CD14-positive monocyte (primary cell): ENCODE results near the gene CDKL2. TPM values are rescaled to one million over a fixed set of nuclear protein-coding genes. Genes with fewer than 3 reads are reported as not detected.

Source experiments
- DNase-seq, 3 donors: peaks; one replicate each; pipeline ENCODE4 v3.0.0-alpha.2; 2011 to 2022
- H2AFZ ChIP-seq: 2 replicates; pipeline ENCODE4 v1.6.0; 2012; ENCODE audit warnings: mild to moderate bottlenecking, low read depth, low read length, inconsistent platforms; ENCODE audit not compliant: insufficient read depth, poor library complexity, severe bottlenecking
- H3K27ac ChIP-seq, 2 donors: 1 replicate in 1 of 2; 2 replicates in 1 of 2; pipeline ENCODE4 v1.5.1; 2012 to 2013; ENCODE audit warnings: low read length in 2 of 2, control low read depth in 1 of 2, inconsistent platforms in 1 of 2, low read depth in 1 of 2, mild to moderate bottlenecking in 1 of 2
- H3K27me3 ChIP-seq, 2 donors: one replicate each; pipeline versions ENCODE4 v1.6.0 to v1.6.1; 2011 to 2013; ENCODE audit warnings: low read length in 2 of 2; ENCODE audit not compliant: control insufficient read depth in 2 of 2, insufficient read depth in 2 of 2
- H3K36me3 ChIP-seq, 2 donors: replicated peaks in 1 of 2; 1 replicate in 1 of 2; 2 replicates in 1 of 2; pipeline versions ENCODE4 v1.5.1 to v1.6.1; 2012 to 2013; ENCODE audit warnings: low read length in 2 of 2, control low read depth in 1 of 2, inconsistent platforms in 1 of 2, mild to moderate bottlenecking in 1 of 2; ENCODE audit not compliant: insufficient read depth in 2 of 2, control insufficient read depth in 1 of 2
- H3K4me1 ChIP-seq, 2 donors: 1 replicate in 1 of 2; 2 replicates in 1 of 2; pipeline versions ENCODE4 v1.5.1 to v1.6.1; 2012 to 2013; ENCODE audit warnings: low read length in 2 of 2, control low read depth in 1 of 2, inconsistent platforms in 1 of 2, mild to moderate bottlenecking in 1 of 2, moderate library complexity in 1 of 2; ENCODE audit not compliant: insufficient read depth in 2 of 2, control insufficient read depth in 1 of 2
- H3K4me2 ChIP-seq: replicated peaks from 2 replicates; pipeline ENCODE3; 2012; ENCODE audit warnings: low read length, moderate library complexity, mild to moderate bottlenecking; ENCODE audit not compliant: poor library complexity, severe bottlenecking; ENCODE audit errors: extremely low read depth
- H3K4me3 ChIP-seq, 3 experiments: fragments of 200-600 bp in 1 of 3; sonication (generic) in 1 of 3; replicated peaks in 1 of 3; 1 replicate in 2 of 3; 2 replicates in 1 of 3; pipeline ENCODE4 v1.5.1; 2011 to 2013; ENCODE audit warnings: low read length in 3 of 3, mild to moderate bottlenecking in 3 of 3, control low read depth in 2 of 3, low read depth in 2 of 3, inconsistent platforms in 1 of 3, moderate library complexity in 1 of 3
- H3K79me2 ChIP-seq: 2 replicates; pipeline ENCODE4 v1.6.0; 2012; ENCODE audit warnings: mild to moderate bottlenecking, control low read depth, inconsistent platforms, low read length, moderate library complexity; ENCODE audit not compliant: insufficient read depth
- H3K9ac ChIP-seq: 2 replicates; pipeline ENCODE4 v1.6.0; 2017; ENCODE audit warnings: low read length, mild to moderate bottlenecking; ENCODE audit not compliant: insufficient read depth, poor library complexity, severe bottlenecking
- H3K9me3 ChIP-seq, 2 donors: replicated peaks in 1 of 2; 1 replicate in 1 of 2; 2 replicates in 1 of 2; pipeline versions ENCODE4 v1.5.1 to v1.6.1; 2012 to 2013; ENCODE audit warnings: low read length in 2 of 2, control low read depth in 1 of 2; ENCODE audit not compliant: control insufficient read depth in 1 of 2, insufficient read depth in 1 of 2
- H4K20me1 ChIP-seq: 2 replicates; pipeline ENCODE4 v1.6.0; 2012; ENCODE audit warnings: mild to moderate bottlenecking, low read length, control low read depth, moderate library complexity; ENCODE audit not compliant: insufficient read depth
- H3K27ac Mint-ChIP-seq, 7 donors: one replicate each; pipeline ENCODE4 v1.8.0; 2020; ENCODE audit warnings: mild to moderate bottlenecking in 7 of 7, mixed read lengths in 7 of 7, moderate library complexity in 6 of 7, inconsistent platforms in 2 of 7
- H3K27me3 Mint-ChIP-seq, 3 donors: one replicate each; pipeline ENCODE4 v1.8.0; 2021 to 2022; ENCODE audit warnings: low read depth in 3 of 3, mild to moderate bottlenecking in 3 of 3, mixed read lengths in 3 of 3, moderate library complexity in 3 of 3, inconsistent platforms in 1 of 3
- H3K36me3 Mint-ChIP-seq, 2 donors: one replicate each; pipeline ENCODE4 v1.8.0; 2020; ENCODE audit warnings: mixed read lengths in 2 of 2, inconsistent platforms in 1 of 2, mild to moderate bottlenecking in 1 of 2
- H3K4me1 Mint-ChIP-seq: one replicate; pipeline ENCODE4 v1.8.0; 2020; ENCODE audit warnings: mild to moderate bottlenecking, mixed read lengths
- H3K4me3 Mint-ChIP-seq, 2 donors: one replicate each; pipeline ENCODE4 v1.8.0; 2020; ENCODE audit warnings: mild to moderate bottlenecking in 2 of 2, mixed read lengths in 2 of 2, moderate library complexity in 1 of 2
- H3K9me3 Mint-ChIP-seq, 7 donors: one replicate each; pipeline ENCODE4 v1.8.0; 2020 to 2022; ENCODE audit warnings: mixed read lengths in 7 of 7, mild to moderate bottlenecking in 6 of 7, moderate library complexity in 6 of 7, inconsistent platforms in 2 of 7
- CTCF ChIP-seq: fragments of 200-600 bp; IDR thresholded peaks from one replicate; pipeline ENCODE4 v1.8.0; 2022; ENCODE audit warnings: antibody characterized with exemption, mild to moderate bottlenecking
- WGBS: methylation state at CpG from one replicate; pipeline ENCODE4 v1.1.5; 2013; ENCODE audit warnings: missing lambda C conversion rate; ENCODE audit not compliant: insufficient coverage; 5-methylcytosine and 5-hydroxymethylcytosine counted together
- intact Hi-C, 2 donors: fragments of 100-400 bp; cut with micrococcal nuclease; formaldehyde crosslinking; loops; one replicate each; pipeline versions ENCODE4 v1.15.0 to v1.15.1; 2023
- polyA plus RNA-seq, 3 donors: library from polyadenylated mRNA; depleted of rRNA in 1 of 3; unstranded in 2 of 3; stranded (reverse) in 1 of 3; fragments of 300-500 nt in 2 of 3; fragments of >200 nt in 1 of 3; fragmentation: Illumina TruSeq in 2 of 3; gene quantifications; 1 replicate in 2 of 3; 2 replicates in 1 of 3; pipeline ENCODE4 v1.2.3, GENCODE V29; 2012 to 2021

The CDKL2 gene
- polyA plus RNA-seq, 3 donors, result not detected

GRCh38 chr4:75678473-75678872 lies 48.1 kb upstream of the CDKL2 start:
- H3K27ac ChIP-seq, result no peak overlapping the region
- TF ChIP-seq CTCF, result no peak
- no peak overlapping the region for H2AFZ ChIP-seq
- no peaks in the 10 kb centered on the region for H4K20me1 ChIP-seq
- no peaks in the 10 kb centered on the region for H3K27me3 ChIP-seq
- H3K4me1 ChIP-seq, result peaks cover 7 to 9% of the 10 kb centered on the region in 2 donors
- no peak for DNase-seq
- H3K36me3 Mint-ChIP-seq, result no peaks in the 10 kb centered on the region
- no peaks in the 10 kb centered on the region for H3K79me2 ChIP-seq
- intact Hi-C loops, result no loop called here
- H3K4me1 Mint-ChIP-seq, result peaks cover 6% of the 10 kb centered on the region
- H3K27ac Mint-ChIP-seq, result no peak overlapping the region
- H3K27me3 Mint-ChIP-seq, result no peaks in the 10 kb centered on the region
- H3K9me3 Mint-ChIP-seq, result no peaks in the 10 kb centered on the region
- no peak overlapping the region for H3K9ac ChIP-seq
- H3K4me3 ChIP-seq, result no peak overlapping the region
- H3K4me2 ChIP-seq, result no peak overlapping the region
- no peak overlapping the region for H3K4me3 Mint-ChIP-seq
- no peaks in the 10 kb centered on the region for H3K9me3 ChIP-seq
- no peaks in the 10 kb centered on the region for H3K36me3 ChIP-seq

GRCh38 chr4:75675004-75675531 lies 44.7 kb upstream of the CDKL2 start:
- intact Hi-C loops, result no loop called here
- no peak overlapping the region for H3K27ac ChIP-seq
- H3K4me3 ChIP-seq, result no peak overlapping the region
- DNase-seq, result no peak
- H3K4me2 ChIP-seq, result no peak overlapping the region
- Mint-ChIP-seq H3K4me3 (no peak overlapping the region), H3K27me3 (no peaks in the 10 kb centered on the region), H3K27ac (peak overlapping the region in 1 of 7 donors; percentile 77), H3K9me3 (peaks cover 0 to 6% (median 0%) of the 10 kb centered on the region in 7 donors), H3K36me3 (peaks cover 0 to 3% of the 10 kb centered on the region in 2 donors), H3K4me1 (peaks cover 23% of the 10 kb centered on the region)
- no peak for TF ChIP-seq CTCF
- H3K9me3 ChIP-seq, result no peaks in the 10 kb centered on the region
- 96% methylated on average over 9 of the region's 11 CpGs for WGBS
- peaks cover 31% of the 10 kb centered on the region for H3K79me2 ChIP-seq
- H3K9ac ChIP-seq, result no peak overlapping the region
- peaks cover 11% of the 10 kb centered on the region for H4K20me1 ChIP-seq
- no peak overlapping the region for H2AFZ ChIP-seq
- no peaks in the 10 kb centered on the region for H3K27me3 ChIP-seq
- no peaks in the 10 kb centered on the region for H3K36me3 ChIP-seq
- H3K4me1 ChIP-seq, result peaks cover 14 to 32% of the 10 kb centered on the region in 2 donors
